ENCODE data around the gene PRX. TPM values are rescaled to one million over a fixed set of nuclear protein-coding genes. Genes with fewer than 3 reads are reported as not detected.

Gene PRX
- total and polyA plus RNA-seq, 2 of the 13 experiments (the other 11 are each of a cell fraction or from before 2014, with no cell fraction given): 0.66 TPM

GRCh38 chr19:40348125-40348913 lies 64.9 kb downstream of the PRX start, which contains the start of the genes C19orf47 and PLD3 (continued):
- peak; percentile 52; the same call in 1 of the 2 replicates for TF ChIP-seq ZNF281 (CRISPR knock-in tag; IDR thresholded peaks at IDR 0.05; ENCODE audit: borderline replicate concordance)
- TF ChIP-seq NFE2L2 (IDR thresholded peaks at IDR 0.05; ENCODE audit: low read length): no peak
- TF ChIP-seq NR2F1 (CRISPR knock-in tag; IDR thresholded peaks at IDR 0.05): no peak
- 0 out of 2 replicates have a peak, but pooled peaks have one; percentile 43 for TF ChIP-seq GFI1 (CRISPR knock-in tag; IDR thresholded peaks at IDR 0.05; ENCODE audit: borderline replicate concordance)
- no peak for TF ChIP-seq ZNF557 (CRISPR knock-in tag; IDR thresholded peaks at IDR 0.05)
- TF ChIP-seq ZFY (CRISPR knock-in tag; IDR thresholded peaks at IDR 0.05): peak; percentile 69; the same call in 1 of the 2 replicates
- peak; percentile 68; the same call in 1 of the 2 replicates for TF ChIP-seq FOXA3 (CRISPR knock-in tag; IDR thresholded peaks at IDR 0.05)
- no peak for TF ChIP-seq THYN1 (CRISPR knock-in tag; IDR thresholded peaks at IDR 0.05; ENCODE audit: borderline replicate concordance, low read depth)
- no peak for TF ChIP-seq ZBTB49 (CRISPR knock-in tag; IDR thresholded peaks at IDR 0.05; ENCODE audit: borderline replicate concordance)
- no peak for TF ChIP-seq ZNF766 (CRISPR knock-in tag; IDR thresholded peaks at IDR 0.05; ENCODE audit: borderline replicate concordance)
- TF ChIP-seq KDM4B (CRISPR knock-in tag; IDR thresholded peaks at IDR 0.05): peak; percentile 59; the same call in 1 of the 2 replicates
- no peak for TF ChIP-seq ZNF589 (CRISPR knock-in tag; conservative IDR thresholded peaks at IDR 0.05)
- TF ChIP-seq SAFB2 (CRISPR knock-in tag; IDR thresholded peaks at IDR 0.05; ENCODE audit: borderline replicate concordance, low read depth): no peak; the same call in 1 of the 2 replicates
- TF ChIP-seq ZBTB7A (CRISPR knock-in tag; IDR thresholded peaks at IDR 0.05): no peak; the same call in 1 of the 2 replicates
- peak; percentile 87; the same call in 1 of the 2 replicates for TF ChIP-seq IRF2 (CRISPR knock-in tag; IDR thresholded peaks at IDR 0.05)
- TF ChIP-seq AGO2 (optimal IDR thresholded peaks at IDR 0.05; ENCODE audit: low read depth, low read length): no peak
- TF ChIP-seq HDAC2 (CRISPR knock-in tag; IDR thresholded peaks at IDR 0.05): peak; percentile 64
- TF ChIP-seq ZNF782 (CRISPR knock-in tag; IDR thresholded peaks at IDR 0.05; ENCODE audit: borderline replicate concordance): no peak
- no peak for TF ChIP-seq ZNF660 (CRISPR knock-in tag; IDR thresholded peaks at IDR 0.05; ENCODE audit: borderline replicate concordance, low read depth)
- TF ChIP-seq ZNF652 (CRISPR knock-in tag; IDR thresholded peaks at IDR 0.05; ENCODE audit: borderline replicate concordance, low read depth): peak; percentile 33; the same call in 1 of the 2 replicates
- peak; percentile 45 for TF ChIP-seq ZNF274 (CRISPR knock-in tag; IDR thresholded peaks at IDR 0.05)
- TF ChIP-seq MAFK (conservative IDR thresholded peaks at IDR 0.05 in 1 of 2, IDR thresholded peaks at IDR 0.05 in 1 of 2; ENCODE audit: low read length in 2 of 2): no peak
- no peak for TF ChIP-seq CREB3 (CRISPR knock-in tag; IDR thresholded peaks at IDR 0.05)
- TF ChIP-seq PHF21A (CRISPR knock-in tag; IDR thresholded peaks at IDR 0.05): peak; percentile 85
- TF ChIP-seq RAD51 (IDR thresholded peaks at IDR 0.05; ENCODE audit: borderline replicate concordance): peak; percentile 100

Data from HepG2 (cell line).